Measurements from ENCODE around the gene VASP.

Gene VASP

GRCh38 chr19:45474606-45475521 lies 32.4 kb upstream of the VASP start:
- DNase-seq: no peak

DNA sequence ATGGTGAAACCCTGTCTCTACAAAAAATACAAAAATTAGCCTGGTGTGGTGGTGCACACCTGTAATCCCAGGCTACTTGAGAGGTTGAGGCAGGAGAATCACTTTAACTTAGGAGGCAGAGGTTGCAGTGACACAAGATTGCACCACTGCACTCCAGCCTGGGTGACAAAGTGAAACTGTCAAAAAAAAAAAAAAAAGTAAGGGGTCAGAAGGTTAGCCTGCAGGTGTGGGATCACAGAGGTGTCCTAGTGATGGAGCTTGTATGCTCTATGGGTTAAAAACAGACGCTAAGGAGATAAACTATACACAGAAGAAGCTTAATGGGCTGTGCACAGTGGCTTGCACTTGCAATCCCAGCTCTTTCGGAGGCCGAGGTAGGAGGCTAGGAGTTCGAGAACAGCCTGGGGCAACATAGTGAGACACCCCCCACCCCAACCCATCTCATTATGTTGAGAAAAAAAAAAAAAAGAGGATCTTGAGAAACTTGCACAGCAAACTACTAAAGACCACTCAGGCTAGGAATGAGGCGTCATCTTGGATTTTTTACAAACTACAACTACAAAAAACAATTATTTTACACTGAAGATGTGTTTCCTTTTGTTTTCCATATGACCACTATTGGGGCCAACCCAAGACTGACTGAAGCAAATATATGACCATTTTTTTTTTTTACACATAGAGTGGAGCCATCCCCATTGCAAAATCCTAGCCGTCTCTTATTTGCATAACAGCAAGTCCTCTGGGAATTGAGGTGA lies 31.6 kb upstream of the VASP start:
- no peak for DNase-seq

DNA sequence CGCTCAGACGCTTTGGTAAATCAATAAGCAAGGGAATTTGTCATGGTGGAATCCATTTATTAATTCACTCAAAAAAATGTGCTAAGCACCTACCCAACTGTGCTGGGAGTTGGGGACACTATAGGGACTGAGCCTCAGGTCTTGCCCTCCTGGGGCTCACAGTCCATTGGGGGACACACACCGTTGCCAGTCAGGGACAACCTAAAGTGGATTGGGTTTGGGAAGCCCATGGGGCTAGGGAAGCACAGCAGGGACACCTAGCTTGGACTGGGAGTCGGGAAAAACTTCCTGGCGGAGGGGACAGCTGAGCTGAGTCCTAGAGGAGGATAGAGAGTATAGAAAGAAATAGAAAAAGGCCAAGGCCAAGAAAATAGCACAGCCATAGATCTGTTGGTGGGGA lies 31.0 kb upstream of the VASP start:
- DNase-seq: no peak

- DNase-seq: no peak
These were observed 30.1 kb upstream of the VASP start for GRCh38 chr19:45477186-45477585.

GRCh38 chr19:45477713-45478453 lies 29.4 kb upstream of the VASP start:
- DNase-seq: no peak

GRCh38 chr19:45478454-45479238 lies 28.6 kb upstream of the VASP start:
- DNase-seq: peak; percentile 67

GRCh38 chr19:45483033-45483432 lies 24.2 kb upstream of the VASP start:
- DNase-seq: no peak

DNA sequence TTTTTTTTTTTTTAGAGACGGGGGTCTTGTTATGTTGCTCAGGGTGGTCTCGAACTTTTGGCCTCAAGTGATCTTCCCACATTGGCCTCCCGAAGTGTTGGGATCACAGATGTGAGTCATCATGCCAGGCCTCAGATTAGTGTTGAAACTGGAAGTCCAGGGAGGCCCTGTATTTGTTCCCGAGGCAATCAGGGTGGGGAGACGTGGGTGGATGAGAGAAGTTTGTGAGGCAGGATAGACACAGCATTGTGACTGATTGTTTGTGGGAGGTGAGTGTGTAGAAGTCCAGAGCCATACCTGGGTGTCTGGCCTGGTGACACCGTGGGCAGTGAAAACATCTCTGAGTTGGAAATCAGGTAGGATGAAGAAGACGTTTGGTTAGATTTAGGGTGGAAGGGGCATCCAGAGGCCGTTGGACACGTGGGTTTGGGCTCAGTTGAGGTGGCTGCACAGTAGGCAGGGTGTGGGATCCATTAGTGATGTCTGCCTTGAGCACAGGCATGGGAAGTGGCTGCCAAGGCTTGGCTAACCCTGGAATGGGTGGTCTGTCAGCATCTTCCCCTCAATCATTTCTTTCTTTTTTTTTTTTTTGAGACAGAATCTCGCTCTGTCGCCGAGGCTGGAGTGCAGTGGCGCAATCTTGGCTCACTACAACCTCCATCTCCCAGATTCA lies 22.9 kb upstream of the VASP start:
- no peak for DNase-seq

- peak; percentile 79 for DNase-seq
These were observed 21.8 kb upstream of the VASP start for GRCh38 chr19:45485305-45486077.

DNA sequence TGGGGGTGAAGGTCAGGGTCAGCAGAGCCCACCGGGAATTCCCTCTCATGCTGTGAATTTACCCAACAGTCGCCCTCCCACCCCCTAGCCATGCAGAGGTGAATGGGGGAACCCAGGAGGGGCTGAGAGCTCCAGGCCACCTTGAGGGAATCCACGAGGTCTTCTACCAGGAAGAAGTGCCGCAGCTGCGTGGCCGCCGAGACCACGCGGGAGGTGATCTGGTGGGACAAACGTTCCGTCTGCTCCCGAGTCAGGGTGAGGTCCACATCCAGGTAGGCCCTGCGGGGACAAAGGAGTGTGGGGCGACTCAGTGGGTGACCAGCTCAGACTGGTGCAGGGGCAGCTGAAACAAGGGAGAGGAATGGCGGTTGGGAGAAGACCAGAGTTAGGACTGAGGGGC lies 18.6 kb upstream of the VASP start:
- no peak for DNase-seq

DNA sequence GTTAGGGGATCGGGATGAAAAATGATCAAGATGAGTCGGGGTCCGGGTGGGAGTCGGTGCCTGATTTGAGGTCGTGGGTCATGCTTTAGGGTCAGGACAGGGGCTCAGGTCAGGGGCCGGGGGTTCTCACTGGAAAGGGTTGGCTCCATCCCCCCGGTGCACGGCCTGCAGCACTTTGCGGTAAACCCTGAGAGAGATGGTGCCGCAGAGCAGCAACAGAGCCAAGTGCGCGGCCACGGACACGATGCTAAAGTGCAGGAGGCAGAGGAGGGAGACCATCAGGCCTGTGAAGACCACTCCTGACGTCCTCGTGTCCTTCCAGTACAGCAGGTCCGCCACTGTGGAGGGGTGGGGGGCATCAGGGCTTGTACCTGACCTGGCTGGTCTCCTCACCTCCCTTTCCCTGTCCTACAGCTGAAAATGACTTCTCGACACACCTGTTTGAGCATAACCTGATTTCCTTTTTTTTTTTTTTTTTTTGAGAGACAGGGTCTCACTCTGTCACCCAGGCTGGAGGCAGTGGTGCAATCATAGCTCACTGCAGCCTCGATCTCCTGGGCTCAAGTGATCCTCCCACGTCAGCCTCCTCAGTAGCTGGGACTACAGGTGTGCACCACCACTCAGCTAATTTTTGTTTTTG lies 17.9 kb upstream of the VASP start:
- no peak for DNase-seq

DNA sequence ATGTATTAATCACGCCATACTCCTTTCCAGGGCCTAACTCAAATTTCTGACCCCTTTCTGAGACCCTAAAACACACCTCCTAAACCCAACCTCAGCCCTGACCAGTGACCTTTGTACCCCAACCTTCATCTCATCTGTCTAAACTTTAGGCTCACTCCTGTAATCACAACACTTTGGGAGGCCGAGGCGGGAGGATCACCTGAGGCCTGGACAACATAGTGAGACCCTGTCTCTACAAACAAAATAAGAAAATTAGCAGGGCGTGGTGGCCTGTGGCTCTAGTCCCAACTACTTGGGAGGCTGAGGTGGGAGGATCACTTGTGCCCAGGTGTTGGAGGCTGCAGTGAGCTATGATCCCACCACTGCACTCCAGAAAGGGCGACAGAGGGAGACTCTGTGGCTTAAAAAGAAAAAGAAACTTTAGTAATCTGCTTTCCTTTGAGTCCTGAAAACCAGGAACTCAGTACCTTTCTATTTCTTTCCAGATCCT lies 15.1 kb upstream of the VASP start:
- DNase-seq: no peak

DNA sequence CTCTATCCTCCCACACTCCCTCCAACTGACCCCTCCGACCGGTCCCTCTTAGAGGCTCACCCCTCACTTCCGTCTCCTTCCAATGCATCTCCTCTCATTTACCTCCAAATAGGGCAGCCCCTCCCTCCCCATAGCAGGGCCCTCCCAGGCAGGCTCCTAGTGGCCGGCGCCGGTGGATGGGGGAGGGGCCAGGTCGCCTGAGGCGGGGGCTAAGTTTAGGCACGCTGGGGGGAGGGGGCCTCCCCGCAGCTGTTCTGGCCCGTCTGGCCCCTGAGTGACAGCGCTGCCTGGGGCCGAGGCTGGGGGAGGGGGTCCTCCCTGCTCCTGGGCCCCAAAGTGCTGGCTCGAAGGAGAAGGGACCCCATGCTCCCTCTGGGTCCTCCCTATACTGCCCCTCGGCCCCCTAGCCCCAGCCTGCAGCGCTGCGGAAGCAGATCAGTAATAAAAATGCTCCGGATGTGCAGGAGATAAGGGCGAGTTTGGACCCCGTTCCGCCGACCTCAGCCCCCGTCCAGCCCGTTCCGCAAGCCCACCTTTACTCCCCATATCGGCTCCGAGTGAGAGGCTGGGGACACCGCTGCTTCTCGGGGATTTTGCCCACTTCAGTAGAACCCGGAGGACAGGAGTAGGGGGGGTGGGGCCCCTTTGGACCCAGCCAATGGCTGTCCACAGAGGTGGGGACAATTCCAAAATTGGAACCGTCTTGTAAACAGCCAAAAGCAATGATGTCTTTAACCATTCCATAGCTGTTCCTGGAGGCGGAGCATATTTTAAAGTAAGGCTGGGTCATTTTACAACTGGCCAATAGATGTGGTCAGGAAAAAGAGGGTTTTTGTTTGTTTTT lies 14.4 kb upstream of the VASP start:
- no peak for DNase-seq

DNA sequence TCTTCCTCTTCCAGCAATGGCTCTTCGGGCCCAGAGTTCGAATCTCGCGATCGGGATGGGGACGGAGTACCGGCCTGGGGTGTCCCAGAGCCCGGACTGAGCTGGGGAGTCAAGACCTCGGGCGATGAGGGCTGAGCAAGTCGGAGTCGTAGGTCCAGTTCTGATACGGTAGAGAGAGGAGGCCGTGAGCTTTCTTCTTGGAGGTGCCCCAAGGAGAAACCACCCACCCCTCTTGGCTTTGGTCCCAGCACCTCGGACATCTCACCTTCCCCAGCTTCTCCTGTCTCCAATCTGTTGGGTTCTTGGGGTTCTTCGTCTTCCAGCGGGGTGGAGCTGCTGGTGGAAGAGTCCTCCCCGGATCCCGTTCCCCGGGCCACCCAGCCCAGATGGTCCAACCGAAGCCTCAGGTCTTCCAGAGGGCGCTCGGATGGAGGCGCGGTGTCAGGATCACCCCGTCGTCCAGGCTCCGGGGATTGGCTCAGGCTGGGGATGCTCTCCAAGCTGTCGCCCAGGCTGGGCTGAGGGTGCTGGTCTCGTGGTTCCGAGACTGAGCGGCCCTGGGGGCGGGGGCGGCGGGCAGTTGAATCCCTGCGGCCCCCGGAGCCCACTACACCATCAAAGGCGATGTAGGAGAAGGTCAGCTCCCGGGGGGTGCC lies 12.9 kb upstream of the VASP start:
- no peak for DNase-seq

- DNase-seq: no peak
These were observed 12.1 kb upstream of the VASP start for GRCh38 chr19:45495178-45495577.

GRCh38 chr19:45496349-45496953 lies 10.8 kb upstream of the VASP start:
- no peak for DNase-seq

DNA sequence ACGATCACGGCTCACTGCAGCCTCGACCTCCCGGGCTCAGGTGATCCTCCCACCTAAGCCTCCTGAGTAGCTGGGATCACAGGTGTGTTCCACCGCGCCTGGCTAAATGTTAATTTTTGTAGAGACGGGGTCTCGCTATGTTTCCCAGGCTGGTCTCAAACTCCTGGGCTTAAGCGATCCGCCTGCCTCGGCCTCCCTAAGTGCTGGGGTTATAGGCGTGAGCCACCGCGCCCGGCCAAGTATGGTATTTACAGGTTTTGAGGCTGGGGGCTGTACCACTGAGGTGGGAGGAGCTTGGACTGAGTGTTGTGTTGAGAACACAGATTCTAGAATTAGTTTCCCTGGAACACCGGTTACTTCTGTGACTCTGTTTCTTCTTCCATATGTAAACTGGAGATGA lies 9.5 kb upstream of the VASP start:
- no peak for DNase-seq

DNA sequence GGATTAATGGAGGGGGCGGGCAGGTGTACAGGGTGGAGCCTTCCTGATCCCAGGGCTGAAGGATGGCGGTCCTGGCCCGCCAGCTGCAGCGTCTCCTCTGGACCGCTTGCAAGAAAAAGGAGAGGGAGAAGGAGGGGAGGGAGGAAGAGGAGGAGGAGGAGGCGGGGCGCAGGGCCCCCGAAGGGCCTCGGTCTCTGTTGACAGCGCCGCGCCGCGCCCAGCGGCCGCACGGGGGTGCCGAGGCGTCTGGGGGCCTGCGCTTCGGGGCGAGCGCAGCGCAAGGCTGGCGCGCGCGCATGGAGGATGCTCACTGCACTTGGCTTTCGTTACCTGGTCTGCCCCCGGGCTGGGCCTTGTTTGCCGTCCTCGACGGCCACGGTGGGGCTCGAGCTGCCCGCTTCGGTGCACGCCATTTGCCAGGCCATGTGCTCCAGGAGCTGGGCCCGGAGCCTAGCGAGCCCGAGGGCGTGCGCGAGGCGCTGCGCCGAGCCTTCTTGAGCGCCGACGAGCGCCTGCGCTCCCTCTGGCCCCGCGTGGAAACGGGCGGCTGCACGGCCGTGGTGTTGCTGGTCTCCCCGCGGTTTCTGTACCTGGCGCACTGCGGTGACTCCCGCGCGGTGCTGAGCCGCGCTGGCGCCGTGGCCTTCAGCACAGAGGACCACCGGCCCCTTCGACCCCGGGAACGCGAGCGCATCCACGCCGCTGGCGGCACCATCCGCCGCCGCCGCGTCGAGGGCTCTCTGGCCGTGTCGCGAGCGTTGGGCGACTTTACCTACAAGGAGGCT lies 8.7 kb upstream of the VASP start, which contains the start of gene PPM1N:
PPM1N (plus strand) TSS at position 33 of the 785 bp plus-strand sequence; CDS start at position 63, 30 bp downstream.
- DNase-seq: no peak
